H9 (cell line): Measurements from ENCODE around the gene RANGAP1. TPM values are rescaled to one million over a fixed set of nuclear protein-coding genes. Genes with fewer than 3 reads are reported as not detected.

ENCODE experiments used
- DNase-seq: peaks from one replicate; pipeline ENCODE4 v3.0.0-alpha.2; 2017
- H2AFZ ChIP-seq: one replicate; pipeline ENCODE4 v1.6.1; 2013; ENCODE audit warnings: mild to moderate bottlenecking, low read length, control low read depth, moderate library complexity
- H2AK5ac ChIP-seq: 2 replicates; pipeline ENCODE4 v1.6.1; 2013; ENCODE audit warnings: low read length, control low read depth, mixed read lengths; ENCODE audit not compliant: insufficient read length
- H2BK120ac ChIP-seq: one replicate; pipeline ENCODE4 v1.6.1; 2013; ENCODE audit warnings: low read depth, mild to moderate bottlenecking, low read length, control low read depth, inconsistent platforms; ENCODE audit not compliant: poor library complexity, severe bottlenecking
- H2BK12ac ChIP-seq: 2 replicates; pipeline ENCODE4 v1.6.1; 2013; ENCODE audit warnings: low read length, control low read depth, mixed read lengths, low read depth; ENCODE audit not compliant: insufficient read length
- H2BK15ac ChIP-seq: 2 replicates; pipeline ENCODE4 v1.6.1; 2013; ENCODE audit warnings: low read depth, low read length, control low read depth
- H2BK20ac ChIP-seq: one replicate; pipeline ENCODE4 v1.6.1; 2013; ENCODE audit warnings: low read depth, mild to moderate bottlenecking, low read length, control low read depth, inconsistent platforms; ENCODE audit not compliant: poor library complexity, severe bottlenecking
- H2BK5ac ChIP-seq: 2 replicates; pipeline ENCODE4 v1.6.1; 2013; ENCODE audit warnings: low read length, control low read depth, mixed read lengths; ENCODE audit not compliant: insufficient read length
- H3K14ac ChIP-seq: 2 replicates; pipeline ENCODE4 v1.6.1; 2013; ENCODE audit warnings: low read length, control low read depth; ENCODE audit not compliant: insufficient read depth
- H3K18ac ChIP-seq: 2 replicates; pipeline ENCODE4 v1.6.1; 2013; ENCODE audit warnings: low read depth, mild to moderate bottlenecking, mixed read lengths, low read length, control low read depth; ENCODE audit not compliant: insufficient read length
- H3K23ac ChIP-seq: 2 replicates; pipeline ENCODE4 v1.6.1; 2013; ENCODE audit warnings: low read length, control low read depth, mixed read lengths, low read depth; ENCODE audit not compliant: insufficient read length
- H3K23me2 ChIP-seq: 2 replicates; pipeline ENCODE4 v1.6.1; 2013; ENCODE audit warnings: low read depth, mild to moderate bottlenecking, mixed read lengths, low read length, control low read depth; ENCODE audit not compliant: insufficient read length, poor library complexity, severe bottlenecking
- H3K27ac ChIP-seq: 2 replicates; pipeline ENCODE4 v1.5.1; 2013; ENCODE audit warnings: low read length, control low read depth, mixed read lengths, low read depth; ENCODE audit not compliant: insufficient read length
- H3K27me3 ChIP-seq: 2 replicates; pipeline ENCODE4 v1.6.1; 2013; ENCODE audit warnings: low read length, control low read depth, inconsistent platforms; ENCODE audit not compliant: insufficient read depth
- H3K4ac ChIP-seq: 2 replicates; pipeline ENCODE4 v1.6.1; 2013; ENCODE audit warnings: low read depth, mild to moderate bottlenecking, control low read depth, inconsistent platforms, low read length, moderate library complexity
- H3K4me1 ChIP-seq: 2 replicates; pipeline ENCODE4 v1.6.1; 2013; ENCODE audit warnings: low read length, control low read depth, inconsistent platforms; ENCODE audit not compliant: insufficient read depth
- H3K4me2 ChIP-seq: 2 replicates; pipeline ENCODE4 v1.6.1; 2013; ENCODE audit warnings: low read length, control low read depth, mixed read lengths; ENCODE audit not compliant: insufficient read length, insufficient read depth
- H3K56ac ChIP-seq: 2 replicates; pipeline ENCODE4 v1.6.1; 2013; ENCODE audit warnings: low read depth, mild to moderate bottlenecking, mixed read lengths, low read length, control low read depth; ENCODE audit not compliant: insufficient read length
- H3K79me1 ChIP-seq: 2 replicates; pipeline ENCODE4 v1.6.1; 2013; ENCODE audit warnings: low read depth, mild to moderate bottlenecking, moderate library complexity, low read length, control low read depth, inconsistent platforms; ENCODE audit not compliant: insufficient read depth, poor library complexity, severe bottlenecking
- H3K79me2 ChIP-seq: 2 replicates; pipeline ENCODE4 v1.6.1; 2013; ENCODE audit warnings: low read length, control low read depth, inconsistent platforms; ENCODE audit not compliant: insufficient read depth
- H3K9ac ChIP-seq: 2 replicates; pipeline ENCODE4 v1.6.1; 2013; ENCODE audit warnings: low read length, control low read depth, mixed read lengths; ENCODE audit not compliant: insufficient read length; ENCODE audit errors: extremely low read depth
- H3K9me3 ChIP-seq: one replicate; pipeline ENCODE4 v1.6.1; 2013; ENCODE audit warnings: low read depth, low read length, inconsistent platforms; ENCODE audit not compliant: control insufficient read depth
- H3T11ph ChIP-seq: one replicate; pipeline ENCODE4 v1.6.1; 2013; ENCODE audit warnings: mild to moderate bottlenecking, low read length, control low read depth, inconsistent platforms
- H4K20me1 ChIP-seq: one replicate; pipeline ENCODE4 v1.6.1; 2013; ENCODE audit not compliant: control insufficient read depth, insufficient read length, insufficient read depth
- H4K5ac ChIP-seq: 2 replicates; pipeline ENCODE4 v1.6.1; 2013; ENCODE audit warnings: low read depth, mild to moderate bottlenecking, mixed read lengths, low read length, control low read depth; ENCODE audit not compliant: insufficient read length
- H4K8ac ChIP-seq: replicated peaks from 2 replicates; pipeline ENCODE4 v1.6.1; 2013; ENCODE audit warnings: low read length, control low read depth, mixed read lengths, low read depth; ENCODE audit not compliant: insufficient read length
- H4K91ac ChIP-seq: 2 replicates; pipeline ENCODE4 v1.6.1; 2013; ENCODE audit warnings: low read depth, mild to moderate bottlenecking, moderate library complexity, mixed read lengths, low read length, control low read depth; ENCODE audit not compliant: insufficient read length
- H3K27ac Mint-ChIP-seq, 3 experiments: 2 replicates in 2 of 3; 3 replicates in 1 of 3; pipeline ENCODE4 v1.8.0; 2020 to 2021; ENCODE audit warnings: mixed read lengths in 3 of 3, mild to moderate bottlenecking in 1 of 3, moderate library complexity in 1 of 3
- H3K27me3 Mint-ChIP-seq: 2 replicates; pipeline ENCODE4 v1.8.0; 2021; ENCODE audit warnings: low read depth, mild to moderate bottlenecking, moderate library complexity, mixed read lengths
- H3K36me3 Mint-ChIP-seq, 3 experiments: 2 replicates in 2 of 3; 3 replicates in 1 of 3; pipeline ENCODE4 v1.8.0; 2020 to 2021; ENCODE audit warnings: low read depth in 3 of 3, mixed read lengths in 3 of 3; ENCODE audit not compliant: insufficient read depth in 1 of 3
- H3K4me1 Mint-ChIP-seq, 2 experiments: 2 replicates each; pipeline ENCODE4 v1.8.0; 2020; ENCODE audit warnings: mixed read lengths in 2 of 2
- H3K4me3 Mint-ChIP-seq, 2 experiments: 2 replicates in 1 of 2; 3 replicates in 1 of 2; pipeline ENCODE4 v1.8.0; 2020 to 2021; ENCODE audit warnings: mild to moderate bottlenecking in 2 of 2, mixed read lengths in 2 of 2, moderate library complexity in 1 of 2
- H3K9me3 Mint-ChIP-seq, 2 experiments: 2 replicates in 1 of 2; 3 replicates in 1 of 2; pipeline ENCODE4 v1.8.0; 2020; ENCODE audit warnings: mild to moderate bottlenecking in 2 of 2, mixed read lengths in 2 of 2, moderate library complexity in 1 of 2
- CTCF ChIP-seq: fragments of 200-600 bp; sonication (generic); conservative IDR thresholded peaks from 3 replicates; pipeline ENCODE4 v1.8.0; 2021; ENCODE audit warnings: antibody characterized with exemption, mild to moderate bottlenecking
- WGBS: extraction: QIAGEN DNeasy Blood & Tissue Kit; methylation state at CpG from one replicate; pipeline ENCODE4 v1.1.7; 2013; ENCODE audit warnings: missing lambda C conversion rate, low lambda C conversion rate, mixed read lengths; ENCODE audit not compliant: insufficient read length; ENCODE audit errors: extremely low coverage; 5-methylcytosine and 5-hydroxymethylcytosine counted together
- total RNA-seq: library from RNA; stranded (reverse); gene quantifications from 2 replicates; pipeline ENCODE4 v1.2.1, GENCODE V29; 2021

Gene RANGAP1
- total RNA-seq, 1 experiment from 2014 or later, result 130 TPM

- H3K4me3 Mint-ChIP-seq, result peak within 1 kb of the TSS in 1 of 2 experiments; percentile 50; a peak in 1 of 5 replicates
- Histone ChIP-seq H3K14ac (no peak within 1 kb of the TSS; the same call in 1 of the 2 replicates), H4K8ac (no peak within 1 kb of the TSS), H2BK120ac (no peak within 1 kb of the TSS), H3K9ac (no peak within 1 kb of the TSS), H4K91ac (no peak within 1 kb of the TSS), H3K27ac (no peak within 1 kb of the TSS), H2BK12ac (no peak within 1 kb of the TSS), H3K4me1 (no peaks in the 10 kb centered on the region), H2AK5ac (no peak within 1 kb of the TSS), H4K20me1 (no peaks in the 10 kb centered on the region), H3K4me2 (no peak within 1 kb of the TSS), H4K5ac (no peak within 1 kb of the TSS), H3K79me1 (no peaks in the 10 kb centered on the region), H3K4ac (no peak within 1 kb of the TSS), H3K18ac (no peak within 1 kb of the TSS), H3K9me3 (no peaks in the 10 kb centered on the region), H3K79me2 (no peaks in the 10 kb centered on the region), H2AFZ (no peak within 1 kb of the TSS), H3K27me3 (no peaks in the 10 kb centered on the region), H2BK5ac (no peak within 1 kb of the TSS), H3K56ac (no peak within 1 kb of the TSS), H2BK15ac (no peak within 1 kb of the TSS), H3T11ph (no peak within 1 kb of the TSS), H3K23me2 (no peaks in the 10 kb centered on the region), H2BK20ac (no peak within 1 kb of the TSS), H3K23ac (no peak within 1 kb of the TSS)
- H3K9me3 Mint-ChIP-seq, result no peaks in the 10 kb centered on the region
- H3K27ac Mint-ChIP-seq, result peak within 1 kb of the TSS in 1 of 3 experiments; percentile 61; a peak in 1 of 7 replicates
- H3K27me3 Mint-ChIP-seq, result peaks cover 5% of the 10 kb centered on the region
- peak; percentile 62 for DNase-seq
- H3K36me3 Mint-ChIP-seq, result peaks cover 0 to 9% (median 7%) of the 10 kb centered on the region in 3 experiments; a peak in 4 of 7 replicates
- H3K4me1 Mint-ChIP-seq, result peaks cover 13 to 14% of the 10 kb centered on the region in 2 experiments
- WGBS, result no CpG with 5 or more reads among the region's 24 CpGs
- no peak for TF ChIP-seq CTCF
These were observed 45.4 kb downstream of the RANGAP1 start, which contains the start of gene CHADL for GRCh38 chr22:41240377-41241132. CHADL (minus strand) TSS chr22:41240931; CDS start chr22:41240881, 50 bp downstream.
